Liver (tissue), 9 donors: ENCODE results near the gene CADM2. TPM values are rescaled to one million over a fixed set of nuclear protein-coding genes. Genes with fewer than 3 reads are reported as not detected.

Source experiments
- DNase-seq: peaks from one replicate; pipeline ENCODE4 v3.0.0-alpha.2; 2017; ENCODE audit warnings: low spot score
- H3K27ac ChIP-seq, 2 donors: one replicate each; pipeline ENCODE4 v1.7.0; 2013; ENCODE audit warnings: inconsistent platforms in 2 of 2, low read length in 2 of 2, control low read depth in 1 of 2, low read depth in 1 of 2, mild to moderate bottlenecking in 1 of 2
- H3K27me3 ChIP-seq, 4 donors: one replicate each; pipeline versions ENCODE4 v1.6.1 to v1.7.0; 2013; ENCODE audit warnings: low read length in 3 of 4, inconsistent platforms in 1 of 4, mild to moderate bottlenecking in 1 of 4, moderate library complexity in 1 of 4; ENCODE audit not compliant: control insufficient read depth in 4 of 4, insufficient read depth in 4 of 4
- H3K36me3 ChIP-seq, 4 donors: one replicate each; pipeline versions ENCODE4 v1.6.1 to v1.7.0; 2013; ENCODE audit warnings: low read length in 3 of 4, mild to moderate bottlenecking in 3 of 4, low read depth in 1 of 4, moderate library complexity in 1 of 4; ENCODE audit not compliant: control insufficient read depth in 4 of 4, insufficient read depth in 3 of 4
- H3K4me1 ChIP-seq, 4 donors: one replicate each; pipeline versions ENCODE4 v1.6.1 to v1.7.0; 2013; ENCODE audit warnings: low read length in 3 of 4, mild to moderate bottlenecking in 3 of 4, moderate library complexity in 1 of 4; ENCODE audit not compliant: control insufficient read depth in 4 of 4, insufficient read depth in 4 of 4
- H3K4me3 ChIP-seq, 3 donors: one replicate each; pipeline versions ENCODE4 v1.6.1 to v1.7.0; 2013; ENCODE audit warnings: low read length in 3 of 3, control low read depth in 1 of 3, low read depth in 1 of 3, mild to moderate bottlenecking in 1 of 3
- H3K9ac ChIP-seq, 2 donors: one replicate each; pipeline ENCODE4 v1.7.0; 2013; ENCODE audit warnings: low read length in 2 of 2, mild to moderate bottlenecking in 2 of 2, moderate library complexity in 2 of 2, control low read depth in 1 of 2, low read depth in 1 of 2
- H3K9me3 ChIP-seq, 4 donors: one replicate each; pipeline versions ENCODE4 v1.6.1 to v1.7.0; 2013; ENCODE audit warnings: low read length in 3 of 4; ENCODE audit not compliant: control insufficient read depth in 4 of 4
- EGR1 ChIP-seq, 2 donors: IDR thresholded peaks; 2 replicates each; pipeline ENCODE4 v1.6.1; 2016 to 2018; ENCODE audit warnings: antibody characterized with exemption in 2 of 2, low read depth in 2 of 2
- FOXA1 ChIP-seq: IDR thresholded peaks from 2 replicates; pipeline ENCODE4 v1.6.1; 2016; ENCODE audit warnings: antibody characterized with exemption
- FOXA2 ChIP-seq: IDR thresholded peaks from 2 replicates; pipeline ENCODE4 v1.6.1; 2016; ENCODE audit warnings: antibody characterized with exemption
- GABPA ChIP-seq, 2 donors: IDR thresholded peaks in 1 of 2; conservative IDR thresholded peaks in 1 of 2; 2 replicates each; pipeline ENCODE4 v1.6.1; 2016; ENCODE audit warnings: antibody characterized with exemption in 2 of 2, mild to moderate bottlenecking in 1 of 2, moderate library complexity in 1 of 2
- HNF4A ChIP-seq, 2 donors: conservative IDR thresholded peaks; 2 replicates each; pipeline ENCODE4 v1.6.1; 2016; ENCODE audit warnings: antibody characterized with exemption in 2 of 2, mild to moderate bottlenecking in 2 of 2
- HNF4G ChIP-seq: IDR thresholded peaks from 2 replicates; pipeline ENCODE4 v1.6.1; 2016; ENCODE audit warnings: antibody characterized with exemption
- JUND ChIP-seq, 2 donors: IDR thresholded peaks; 2 replicates each; pipeline ENCODE4 v1.6.1; 2016; ENCODE audit warnings: antibody characterized with exemption in 2 of 2
- RAD21 ChIP-seq, 2 donors: IDR thresholded peaks; 2 replicates each; pipeline ENCODE4 v1.6.1; 2016; ENCODE audit warnings: antibody characterized with exemption in 2 of 2, mild to moderate bottlenecking in 2 of 2
- RXRA ChIP-seq, 2 donors: IDR thresholded peaks; 2 replicates each; pipeline ENCODE4 v1.6.1; 2017 to 2018; ENCODE audit warnings: antibody characterized with exemption in 2 of 2, mild to moderate bottlenecking in 1 of 2
- TAF1 ChIP-seq: conservative IDR thresholded peaks from 2 replicates; pipeline ENCODE4 v1.6.1; 2016; ENCODE audit warnings: antibody characterized with exemption, mild to moderate bottlenecking
- WGBS: extraction: QIAGEN DNeasy Blood & Tissue Kit; methylation state at CpG from one replicate; pipeline ENCODE4 v1.1.7; 2013; 5-methylcytosine and 5-hydroxymethylcytosine counted together
- polyA plus RNA-seq, 2 donors: library from polyadenylated mRNA; stranded (reverse) in 1 of 2; unstranded in 1 of 2; fragments of 200-250 nt in 1 of 2; fragments of >200 nt in 1 of 2; fragmentation: Nextera tagmentation in 1 of 2; extraction: Ambion mirVana in 1 of 2; gene quantifications; one replicate each; pipeline versions ENCODE4 v1.2.1 to v1.2.3, GENCODE V29; 2013 to 2015
- total RNA-seq, 2 donors: library from RNA; depleted of rRNA; stranded (reverse); fragments of >200 nt; gene quantifications; one replicate each; pipeline ENCODE4 v1.2.3, GENCODE V29; 2014
- TF ChIP-seq, protein P1 (sequence below): IDR thresholded peaks from 2 replicates; pipeline ENCODE4 v1.6.1; 2016; ENCODE audit warnings: antibody characterized with exemption
- TF ChIP-seq, protein P2 (sequence below): IDR thresholded peaks from 2 replicates; pipeline ENCODE4 v1.6.1; 2016; ENCODE audit warnings: antibody characterized with exemption
- TF ChIP-seq, protein P3 (sequence below): fragments of 150-350 bp; IDR thresholded peaks from 2 replicates; pipeline ENCODE4 v1.5.1; 2017; ENCODE audit warnings: improper control_type of control experiment, low read depth, low read length; ENCODE audit not compliant: missing input control
- TF ChIP-seq, protein P4 (sequence below): IDR thresholded peaks from 2 replicates; pipeline ENCODE4 v1.6.1; 2016; ENCODE audit warnings: antibody characterized with exemption
- donor health status: healthy.
- donor health status: healthy.
- donor health status: healthy.
- donor health status: healthy.
- donor health status: healthy.

Gene CADM2
- total and polyA plus RNA-seq, 4 donors: 0.35 to 0.92 (median 0.51) TPM

DNA sequence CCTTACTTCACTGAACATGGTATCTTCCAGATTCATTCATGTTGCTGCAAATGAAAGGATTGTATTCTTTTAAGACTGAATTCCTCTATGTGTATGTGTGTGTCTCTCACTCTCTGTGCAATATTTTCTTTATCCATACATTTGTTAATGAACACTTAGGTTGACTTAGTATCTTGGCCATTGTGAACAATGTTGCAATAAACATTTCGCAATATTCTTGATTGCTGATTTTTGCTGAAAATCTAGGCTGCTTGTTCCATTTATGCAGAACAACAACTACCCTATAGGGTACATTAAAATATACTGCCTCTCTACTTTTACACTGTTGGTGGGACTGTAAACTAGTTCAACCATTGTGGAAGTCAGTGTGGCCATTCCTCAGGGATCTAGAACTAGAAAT lies 732.4 kb downstream of the CADM2 start (continued):
- TF ChIP-seq, protein P1, sequence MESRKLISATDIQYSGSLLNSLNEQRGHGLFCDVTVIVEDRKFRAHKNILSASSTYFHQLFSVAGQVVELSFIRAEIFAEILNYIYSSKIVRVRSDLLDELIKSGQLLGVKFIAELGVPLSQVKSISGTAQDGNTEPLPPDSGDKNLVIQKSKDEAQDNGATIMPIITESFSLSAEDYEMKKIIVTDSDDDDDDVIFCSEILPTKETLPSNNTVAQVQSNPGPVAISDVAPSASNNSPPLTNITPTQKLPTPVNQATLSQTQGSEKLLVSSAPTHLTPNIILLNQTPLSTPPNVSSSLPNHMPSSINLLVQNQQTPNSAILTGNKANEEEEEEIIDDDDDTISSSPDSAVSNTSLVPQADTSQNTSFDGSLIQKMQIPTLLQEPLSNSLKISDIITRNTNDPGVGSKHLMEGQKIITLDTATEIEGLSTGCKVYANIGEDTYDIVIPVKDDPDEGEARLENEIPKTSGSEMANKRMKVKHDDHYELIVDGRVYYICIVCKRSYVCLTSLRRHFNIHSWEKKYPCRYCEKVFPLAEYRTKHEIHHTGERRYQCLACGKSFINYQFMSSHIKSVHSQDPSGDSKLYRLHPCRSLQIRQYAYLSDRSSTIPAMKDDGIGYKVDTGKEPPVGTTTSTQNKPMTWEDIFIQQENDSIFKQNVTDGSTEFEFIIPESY: no peak
- TF ChIP-seq EGR1 (IDR thresholded peaks at IDR 0.05; ENCODE audit: low read depth in 2 of 2): no peak

DNA sequence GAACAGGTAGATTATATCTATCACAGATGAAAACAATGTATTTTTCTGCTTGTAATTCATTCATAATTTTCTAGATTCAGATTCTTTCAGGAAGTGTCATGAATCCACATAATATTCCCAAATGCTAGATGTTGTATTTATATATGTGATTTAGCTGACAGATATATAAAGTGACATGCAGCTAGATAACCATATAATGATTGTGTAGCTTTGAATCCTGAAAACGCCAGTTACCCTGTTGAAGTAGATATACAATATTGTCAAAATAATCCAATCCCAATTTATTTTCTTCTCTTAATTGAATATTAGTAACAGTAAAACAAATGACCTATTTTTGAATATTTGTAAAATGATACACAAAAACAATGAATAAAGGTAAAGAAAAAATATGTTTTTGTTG lies 738.4 kb downstream of the CADM2 start:
- Histone ChIP-seq H3K27ac (no peak overlapping the region), H3K9me3 (no peaks in the 10 kb centered on the region), H3K4me3 (no peak overlapping the region), H3K9ac (no peak overlapping the region), H3K27me3 (no peaks in the 10 kb centered on the region), H3K36me3 (no peaks in the 10 kb centered on the region), H3K4me1 (no peaks in the 10 kb centered on the region)
- 72% methylated on average over 1 of the region's 1 CpG for WGBS
- TF ChIP-seq JUND (IDR thresholded peaks at IDR 0.05) (no peak), RAD21 (IDR thresholded peaks at IDR 0.05) (no peak), GABPA (IDR thresholded peaks at IDR 0.05 in 1 of 2, conservative IDR thresholded peaks at IDR 0.05 in 1 of 2) (no peak), RXRA (IDR thresholded peaks at IDR 0.05) (no peak), HNF4A (conservative IDR thresholded peaks at IDR 0.05) (no peak), HNF4G (no peak), FOXA1 (no peak), FOXA2 (no peak), TAF1 (no peak), EGR1 (IDR thresholded peaks at IDR 0.05; ENCODE audit: low read depth in 2 of 2) (no peak)
- TF ChIP-seq, protein P2, sequence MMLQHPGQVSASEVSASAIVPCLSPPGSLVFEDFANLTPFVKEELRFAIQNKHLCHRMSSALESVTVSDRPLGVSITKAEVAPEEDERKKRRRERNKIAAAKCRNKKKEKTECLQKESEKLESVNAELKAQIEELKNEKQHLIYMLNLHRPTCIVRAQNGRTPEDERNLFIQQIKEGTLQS: no peak
- TF ChIP-seq, protein P3, sequence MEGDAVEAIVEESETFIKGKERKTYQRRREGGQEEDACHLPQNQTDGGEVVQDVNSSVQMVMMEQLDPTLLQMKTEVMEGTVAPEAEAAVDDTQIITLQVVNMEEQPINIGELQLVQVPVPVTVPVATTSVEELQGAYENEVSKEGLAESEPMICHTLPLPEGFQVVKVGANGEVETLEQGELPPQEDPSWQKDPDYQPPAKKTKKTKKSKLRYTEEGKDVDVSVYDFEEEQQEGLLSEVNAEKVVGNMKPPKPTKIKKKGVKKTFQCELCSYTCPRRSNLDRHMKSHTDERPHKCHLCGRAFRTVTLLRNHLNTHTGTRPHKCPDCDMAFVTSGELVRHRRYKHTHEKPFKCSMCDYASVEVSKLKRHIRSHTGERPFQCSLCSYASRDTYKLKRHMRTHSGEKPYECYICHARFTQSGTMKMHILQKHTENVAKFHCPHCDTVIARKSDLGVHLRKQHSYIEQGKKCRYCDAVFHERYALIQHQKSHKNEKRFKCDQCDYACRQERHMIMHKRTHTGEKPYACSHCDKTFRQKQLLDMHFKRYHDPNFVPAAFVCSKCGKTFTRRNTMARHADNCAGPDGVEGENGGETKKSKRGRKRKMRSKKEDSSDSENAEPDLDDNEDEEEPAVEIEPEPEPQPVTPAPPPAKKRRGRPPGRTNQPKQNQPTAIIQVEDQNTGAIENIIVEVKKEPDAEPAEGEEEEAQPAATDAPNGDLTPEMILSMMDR: no peak
- TF ChIP-seq, protein P4, sequence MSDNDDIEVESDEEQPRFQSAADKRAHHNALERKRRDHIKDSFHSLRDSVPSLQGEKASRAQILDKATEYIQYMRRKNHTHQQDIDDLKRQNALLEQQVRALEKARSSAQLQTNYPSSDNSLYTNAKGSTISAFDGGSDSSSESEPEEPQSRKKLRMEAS: no peak
- DNase-seq: no peak

DNA sequence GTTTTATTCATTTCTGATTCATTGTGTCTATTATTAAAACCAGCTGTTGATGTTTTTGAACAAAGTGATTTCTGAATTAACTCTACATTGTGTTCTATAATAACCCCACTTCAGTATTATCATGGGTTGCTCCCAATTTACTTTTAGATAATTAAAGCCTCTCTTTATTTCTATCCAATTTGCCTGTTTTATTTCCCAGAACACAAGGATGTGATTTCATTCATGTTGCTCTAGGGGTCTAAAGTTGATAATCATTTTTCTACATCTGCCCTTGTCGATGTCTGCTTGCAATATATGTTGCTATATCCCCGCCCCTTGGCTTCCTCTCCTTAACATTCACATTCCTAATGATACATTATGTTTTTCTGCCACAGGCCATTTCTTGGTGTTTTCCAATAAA lies 747.3 kb downstream of the CADM2 start:
- no peak overlapping the region for H3K4me3 ChIP-seq
- no peak for TF ChIP-seq TAF1
- TF ChIP-seq, protein P1: no peak
- TF ChIP-seq, protein P4: no peak
- TF ChIP-seq GABPA (IDR thresholded peaks at IDR 0.05 in 1 of 2, conservative IDR thresholded peaks at IDR 0.05 in 1 of 2): no peak
- TF ChIP-seq, protein P2: no peak
- H3K9ac ChIP-seq: no peak overlapping the region
- H3K9me3 ChIP-seq: no peaks in the 10 kb centered on the region
- no peak overlapping the region for H3K27ac ChIP-seq
- no peaks in the 10 kb centered on the region for H3K4me1 ChIP-seq
- no peak for DNase-seq
- H3K36me3 ChIP-seq: no peaks in the 10 kb centered on the region
- H3K27me3 ChIP-seq: no peaks in the 10 kb centered on the region
- 89% methylated on average over 2 of the region's 2 CpGs for WGBS
